ENCODE data around the gene FARP2.

GRCh38 chr2:241506793-241507429 lies 150.8 kb downstream of the FARP2 start:
- TF ChIP-seq CTCF (IDR thresholded peaks at IDR 0.05) (no peak), POLR2A (IDR thresholded peaks at IDR 0.05) (no peak)

Data from heart left ventricle (tissue), 13 donors.